Fibroblast of pulmonary artery (primary cell): ENCODE results near the gene SCRT2.

Experiments used
- DNase-seq: peaks from one replicate; pipeline ENCODE4 v3.0.0-alpha.2; 2010; ENCODE audit warnings: low read depth
- H3K4me3 ChIP-seq: replicated peaks from 2 replicates; pipeline ENCODE4 v1.5.1; 2011; ENCODE audit warnings: low read depth, mild to moderate bottlenecking, control low read depth, low read length, moderate library complexity
- TF ChIP-seq, protein P1 (sequence below): IDR thresholded peaks from 2 replicates; pipeline ENCODE4 v1.5.1; 2011; ENCODE audit warnings: mild to moderate bottlenecking, control low read depth, low read length, inconsistent platforms; ENCODE audit errors: missing control alignments

Gene SCRT2

DNA sequence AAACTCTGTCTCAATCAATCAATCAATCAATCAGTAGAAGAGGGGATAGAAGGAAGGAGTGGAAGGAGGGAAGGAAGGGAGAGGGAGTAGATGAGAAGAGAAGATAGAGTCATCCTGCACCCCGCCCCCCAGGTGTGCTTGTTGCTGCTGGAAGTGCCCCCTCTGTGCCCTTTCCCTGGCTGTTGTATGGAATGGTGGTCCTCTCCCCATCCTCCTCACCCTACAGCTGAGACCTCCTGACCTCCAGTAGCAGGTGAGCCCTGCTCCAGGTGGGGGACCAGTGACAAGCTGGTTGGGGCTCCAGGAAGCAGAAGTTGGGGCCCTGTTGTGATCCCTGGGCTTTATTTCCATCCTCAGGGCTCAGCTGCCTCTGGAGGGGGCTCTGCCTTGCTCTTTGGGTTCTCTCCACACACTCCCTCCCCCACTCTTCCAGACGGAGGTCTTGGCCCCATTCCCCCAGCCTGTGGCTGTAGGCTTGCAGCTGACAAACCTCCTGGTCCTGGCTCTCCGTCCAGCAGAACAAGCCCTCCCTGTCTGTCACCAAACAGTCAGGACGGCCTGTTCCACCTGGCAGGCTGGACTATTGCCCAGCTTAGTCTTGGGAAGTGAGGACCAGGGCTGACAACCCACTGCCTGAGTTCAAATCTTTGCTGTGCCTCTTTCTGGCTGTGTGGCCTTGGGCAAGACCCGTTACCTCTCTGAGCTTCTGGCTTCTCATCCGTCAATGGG, 26.0 kb upstream of the SCRT2 start:
- no peak for DNase-seq
- TF ChIP-seq, protein P1, sequence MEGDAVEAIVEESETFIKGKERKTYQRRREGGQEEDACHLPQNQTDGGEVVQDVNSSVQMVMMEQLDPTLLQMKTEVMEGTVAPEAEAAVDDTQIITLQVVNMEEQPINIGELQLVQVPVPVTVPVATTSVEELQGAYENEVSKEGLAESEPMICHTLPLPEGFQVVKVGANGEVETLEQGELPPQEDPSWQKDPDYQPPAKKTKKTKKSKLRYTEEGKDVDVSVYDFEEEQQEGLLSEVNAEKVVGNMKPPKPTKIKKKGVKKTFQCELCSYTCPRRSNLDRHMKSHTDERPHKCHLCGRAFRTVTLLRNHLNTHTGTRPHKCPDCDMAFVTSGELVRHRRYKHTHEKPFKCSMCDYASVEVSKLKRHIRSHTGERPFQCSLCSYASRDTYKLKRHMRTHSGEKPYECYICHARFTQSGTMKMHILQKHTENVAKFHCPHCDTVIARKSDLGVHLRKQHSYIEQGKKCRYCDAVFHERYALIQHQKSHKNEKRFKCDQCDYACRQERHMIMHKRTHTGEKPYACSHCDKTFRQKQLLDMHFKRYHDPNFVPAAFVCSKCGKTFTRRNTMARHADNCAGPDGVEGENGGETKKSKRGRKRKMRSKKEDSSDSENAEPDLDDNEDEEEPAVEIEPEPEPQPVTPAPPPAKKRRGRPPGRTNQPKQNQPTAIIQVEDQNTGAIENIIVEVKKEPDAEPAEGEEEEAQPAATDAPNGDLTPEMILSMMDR, result no peak
- no peak overlapping the region for H3K4me3 ChIP-seq

DNA sequence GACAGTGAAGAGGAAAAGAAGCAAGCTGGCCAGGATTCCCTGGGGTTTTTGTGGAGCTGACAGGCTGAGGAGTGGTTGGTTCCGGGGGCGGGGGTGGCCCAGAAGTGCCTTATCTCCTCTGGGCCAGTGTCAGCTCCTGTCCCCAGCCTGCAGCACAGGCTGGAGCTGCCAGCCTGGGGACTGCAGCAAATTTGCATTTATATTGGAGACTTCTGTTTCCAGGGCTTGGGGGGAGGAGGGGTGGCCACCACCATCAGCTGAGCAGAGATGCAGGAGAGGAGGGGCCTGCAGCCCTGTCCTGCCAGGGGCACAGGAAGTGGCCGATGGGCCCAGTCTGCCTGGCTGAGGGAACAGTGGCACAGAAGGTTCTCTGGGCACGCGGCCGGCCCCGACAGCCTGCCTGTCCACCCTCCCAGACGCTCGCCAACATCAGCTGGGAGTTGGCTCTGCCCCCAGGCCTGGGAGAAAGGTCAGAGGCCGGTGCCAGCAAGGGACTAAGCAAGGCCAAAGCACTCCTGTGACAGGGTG, 24.3 kb upstream of the SCRT2 start:
- TF ChIP-seq, protein P1, result no peak
- no peak overlapping the region for H3K4me3 ChIP-seq
- no peak for DNase-seq

- DNase-seq, result no peak
- TF ChIP-seq, protein P1, result no peak
- no peak overlapping the region for H3K4me3 ChIP-seq
These were observed 23.7 kb upstream of the SCRT2 start for GRCh38 chr20:699342-699741.

- DNase-seq, result no peak
- TF ChIP-seq, protein P1, result no peak
- H3K4me3 ChIP-seq, result no peak overlapping the region
These were observed 22.7 kb upstream of the SCRT2 start for GRCh38 chr20:698276-698675.

- TF ChIP-seq, protein P1, result no peak
- DNase-seq, result no peak
- no peak overlapping the region for H3K4me3 ChIP-seq
These were observed 22.2 kb upstream of the SCRT2 start for GRCh38 chr20:697826-698225.

- no peak overlapping the region for H3K4me3 ChIP-seq
- no peak for DNase-seq
- TF ChIP-seq, protein P1, result no peak
These were observed 19.7 kb upstream of the SCRT2 start for GRCh38 chr20:695165-695866.
